NCI-H1436 (cell line): ENCODE measurements around the gene RIN3.
"Not testable (repeated sequence)": the region's sequence is repeated elsewhere in the genome, so short reads cannot be mapped to it uniquely, and the experiment has no call there.

Source experiments
- DNase-seq: peaks from one replicate; lab custom pipeline; 2025; lab: John Stamatoyannopoulos, UW

The RIN3 gene

DNA sequence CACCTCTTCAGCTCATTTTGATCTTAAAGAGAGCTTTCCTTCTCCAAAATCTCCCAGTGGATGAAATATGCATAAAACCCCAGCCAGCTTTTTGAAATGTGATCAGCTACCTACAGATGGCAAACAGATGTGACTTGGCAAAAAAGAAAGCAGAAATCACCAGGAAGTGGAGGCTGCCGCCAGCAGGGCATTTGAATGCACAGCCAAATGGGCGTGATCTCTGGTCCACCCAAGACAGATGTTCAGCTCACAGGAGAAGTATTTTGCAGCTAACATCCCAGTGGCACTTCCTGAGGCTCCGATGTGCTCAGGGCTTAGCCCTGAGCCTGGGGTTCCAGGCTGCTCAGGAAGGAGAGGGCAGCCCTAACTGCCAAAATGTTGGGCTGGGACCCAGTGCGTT is 156.6 kb downstream of the RIN3 start:
- no peak for DNase-seq

DNA sequence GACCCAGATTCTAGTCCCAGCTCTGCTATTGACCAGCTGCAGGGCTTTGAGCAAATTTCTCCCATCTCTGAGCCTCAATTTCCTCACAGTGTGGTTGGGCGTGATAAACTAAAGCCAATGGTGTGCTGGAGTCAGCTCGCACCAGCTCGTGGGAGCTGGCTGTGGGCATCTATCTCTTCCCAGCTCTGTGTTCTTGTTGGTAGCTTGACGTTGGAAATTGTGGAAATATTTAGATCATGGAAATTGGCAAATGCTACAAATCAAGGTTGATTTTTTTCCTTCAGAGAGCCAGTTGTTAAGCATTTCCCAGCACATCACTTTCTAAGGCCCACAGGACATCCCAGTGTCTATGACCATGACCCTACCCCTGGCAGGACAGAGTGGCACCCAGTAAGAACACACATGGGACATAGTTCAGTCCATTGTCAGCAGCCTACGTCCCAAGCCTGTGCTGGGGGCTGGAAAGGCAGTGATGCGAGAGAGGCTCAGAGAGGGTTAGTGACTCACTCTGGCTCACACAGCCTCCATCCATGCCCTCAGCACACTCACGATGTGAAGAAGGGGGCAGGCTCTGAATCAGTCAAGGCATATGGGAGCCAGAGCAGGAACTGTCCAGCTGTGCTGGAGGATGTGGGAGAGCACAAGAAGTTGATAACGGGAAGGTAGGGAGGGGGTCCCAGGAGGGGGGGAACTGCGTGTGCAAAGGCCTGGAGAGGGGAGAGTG is 157.2 kb downstream of the RIN3 start:
- no peak for DNase-seq

DNA sequence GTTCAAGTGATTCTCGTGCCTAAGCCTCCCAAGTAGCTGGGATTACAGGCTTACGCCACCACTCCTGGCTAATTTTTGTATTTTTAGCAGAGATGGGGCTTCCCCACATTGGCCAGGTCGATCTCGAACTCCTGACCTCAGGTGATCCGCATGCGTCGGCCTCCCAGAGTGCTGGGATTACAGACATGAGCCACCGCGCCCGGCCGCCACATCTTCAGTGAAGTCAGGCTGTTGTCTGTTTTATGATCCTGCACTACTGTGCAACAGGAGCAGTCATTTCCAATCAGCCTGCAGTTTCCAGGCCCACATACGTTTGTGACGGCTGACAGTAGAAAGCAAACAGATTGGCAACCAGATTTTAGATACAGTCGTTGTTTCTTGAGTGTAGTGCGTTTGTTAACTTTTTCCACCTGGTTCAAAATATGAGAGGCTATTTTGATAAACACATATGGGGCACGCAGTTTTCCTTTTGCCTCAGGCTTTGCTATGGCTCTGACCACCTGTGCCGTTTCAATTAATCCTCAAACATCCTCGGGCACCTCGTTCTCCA is 160.1 kb downstream of the RIN3 start:
- no peak for DNase-seq

DNA sequence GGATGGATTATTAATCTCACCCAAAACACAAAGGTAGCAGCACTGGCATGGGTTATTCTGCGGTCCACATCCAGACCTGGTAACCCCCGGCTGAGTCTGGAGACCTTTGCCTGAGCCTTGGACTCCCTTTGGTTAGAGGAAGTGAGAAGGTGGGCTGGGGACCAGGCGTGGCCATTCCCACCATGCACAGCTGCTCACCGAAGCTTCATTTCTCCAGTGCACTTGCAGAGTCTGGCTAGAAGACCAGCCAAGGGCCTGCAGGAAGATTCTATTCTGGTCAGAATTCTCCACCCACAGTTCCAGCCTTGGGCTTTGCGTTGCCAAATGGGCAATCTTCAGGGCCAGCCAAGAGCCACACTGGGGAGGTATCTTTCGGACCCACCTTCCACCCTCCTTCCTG is 161.8 kb downstream of the RIN3 start:
- no peak for DNase-seq

DNA sequence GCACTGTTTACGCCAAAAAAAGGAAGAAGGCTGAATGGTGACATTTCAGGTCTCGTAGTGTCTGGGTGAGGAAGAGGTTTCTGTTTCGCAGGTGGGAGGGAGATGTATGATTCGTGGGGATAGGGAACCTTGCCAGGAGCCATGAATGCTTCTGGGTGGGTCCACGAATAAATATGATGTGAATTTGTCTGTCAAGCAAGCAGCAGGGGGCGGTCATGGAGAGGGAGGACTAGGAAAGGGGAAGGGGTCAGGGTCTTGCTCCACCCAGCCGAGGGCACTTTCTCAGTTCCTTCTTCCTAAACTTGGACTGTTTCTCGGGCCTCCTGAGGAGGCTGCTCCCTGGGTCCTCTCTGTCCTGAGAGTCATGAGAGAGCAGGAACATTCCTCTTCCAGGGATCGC is 162.4 kb downstream of the RIN3 start:
- DNase-seq = no peak

DNA sequence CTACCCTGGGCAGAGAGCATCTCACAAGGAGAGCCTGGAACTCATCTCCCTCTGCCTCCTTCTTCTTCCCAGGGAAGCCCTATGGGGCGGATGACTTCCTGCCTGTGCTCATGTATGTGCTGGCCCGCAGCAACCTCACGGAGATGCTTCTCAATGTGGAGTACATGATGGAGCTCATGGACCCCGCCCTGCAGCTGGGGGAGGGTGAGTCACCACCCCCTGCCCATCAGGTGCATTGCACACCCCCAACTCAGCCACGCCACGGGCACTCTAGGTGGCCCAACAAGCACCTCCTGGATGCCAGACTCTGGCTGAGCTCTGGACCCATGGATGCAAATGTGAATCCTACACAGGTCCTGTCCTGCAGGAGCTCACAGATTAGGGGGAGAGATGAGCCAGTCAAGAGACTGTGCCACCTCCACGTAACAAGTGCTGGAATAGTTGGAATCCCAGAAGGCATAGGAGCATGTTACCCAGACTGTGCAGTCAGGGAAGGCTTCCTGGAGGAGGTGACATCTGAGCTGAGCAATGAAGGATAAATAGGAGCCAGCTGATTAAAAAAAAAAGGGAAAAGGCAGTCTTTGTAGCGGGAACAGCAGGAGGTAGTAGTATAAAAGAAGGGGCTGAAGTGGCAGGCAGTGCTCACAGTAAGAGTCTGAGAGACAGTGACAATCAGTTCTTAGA is 163.0 kb downstream of the RIN3 start:
- no peak for DNase-seq

DNA sequence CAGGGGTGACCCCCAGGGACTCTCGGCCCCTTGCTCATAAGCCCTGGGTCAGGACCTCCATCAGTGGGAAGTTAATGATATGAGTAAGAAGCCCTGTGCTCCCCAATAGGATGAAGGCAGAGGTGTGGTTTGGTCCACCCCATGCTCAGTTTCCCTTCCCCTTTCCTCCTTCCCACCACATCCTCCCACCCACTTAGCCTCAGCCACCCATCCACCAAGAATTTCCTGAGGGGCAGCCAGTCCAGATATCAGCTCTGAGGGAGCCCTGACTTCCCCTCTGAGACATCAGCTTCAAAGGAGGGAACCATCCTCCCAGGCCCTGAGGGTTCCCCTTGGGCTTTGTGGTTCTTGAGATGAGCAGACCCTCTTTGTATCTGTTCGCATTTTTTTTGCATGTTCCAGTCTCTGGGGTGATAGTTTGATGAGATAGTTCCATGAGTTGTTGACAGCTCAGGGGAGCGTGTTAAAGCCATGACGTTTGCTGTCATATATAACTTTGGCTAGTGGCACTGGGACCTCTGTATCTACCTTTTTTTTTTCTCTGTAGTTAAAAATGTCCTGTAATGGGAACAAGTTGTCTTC is 163.6 kb downstream of the RIN3 start:
- no peak for DNase-seq

DNA sequence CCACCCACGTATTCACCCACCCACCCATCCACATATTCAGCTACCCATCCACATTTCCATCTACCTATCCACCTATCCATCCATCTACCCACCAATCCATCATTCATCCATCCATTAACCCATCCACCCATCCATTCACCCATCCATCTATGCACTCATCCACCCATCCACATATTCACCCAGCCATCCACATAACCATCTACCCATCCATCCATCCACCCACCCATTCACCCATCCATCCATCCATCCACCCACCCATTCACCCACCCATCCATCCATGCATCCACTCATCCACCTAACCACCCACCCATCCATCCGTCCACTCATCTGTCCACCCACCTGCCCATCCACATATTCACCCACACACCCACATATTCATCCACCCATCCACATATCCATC is 164.4 kb downstream of the RIN3 start:
- DNase-seq = no peak

DNA sequence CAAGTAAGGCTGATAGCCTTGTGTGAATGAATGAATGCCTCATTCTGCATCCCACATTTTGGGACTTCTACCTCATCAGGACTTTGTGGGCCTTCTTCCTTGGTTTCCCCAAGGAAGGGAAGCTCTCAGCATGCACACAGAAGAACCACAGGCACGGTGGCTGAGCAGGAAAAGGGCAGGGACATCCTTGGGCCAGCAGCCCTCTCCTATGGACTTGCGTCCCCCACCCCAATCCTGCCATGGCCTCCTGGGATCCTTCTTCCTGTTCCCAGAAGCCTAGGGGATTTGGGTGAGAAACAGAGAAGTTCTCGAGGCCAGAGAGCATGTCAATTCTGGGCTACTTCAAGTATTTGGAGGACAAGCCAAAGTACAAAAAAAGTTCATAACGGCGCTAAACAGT is 165.2 kb downstream of the RIN3 start:
- no peak for DNase-seq

DNA sequence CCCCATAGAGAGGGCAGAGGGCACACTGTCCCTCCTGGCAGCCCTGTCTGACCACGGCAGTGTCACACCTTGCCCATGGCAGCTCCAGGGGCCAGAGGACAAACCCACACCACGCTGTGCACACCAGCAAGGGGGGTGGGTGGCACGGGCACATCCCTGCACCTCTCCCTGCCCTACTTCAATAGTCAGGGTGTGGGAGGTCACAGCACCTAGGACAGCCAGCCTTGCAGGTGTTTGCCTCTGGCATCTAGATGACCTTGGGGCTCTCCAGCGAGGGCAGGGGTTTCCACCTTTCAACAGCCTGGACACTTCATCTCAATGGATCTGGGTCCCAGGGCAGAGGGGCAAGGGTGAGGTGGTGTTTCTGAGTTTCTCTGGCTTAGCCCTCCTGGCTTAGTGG is 165.7 kb downstream of the RIN3 start:
- no peak for DNase-seq

DNA sequence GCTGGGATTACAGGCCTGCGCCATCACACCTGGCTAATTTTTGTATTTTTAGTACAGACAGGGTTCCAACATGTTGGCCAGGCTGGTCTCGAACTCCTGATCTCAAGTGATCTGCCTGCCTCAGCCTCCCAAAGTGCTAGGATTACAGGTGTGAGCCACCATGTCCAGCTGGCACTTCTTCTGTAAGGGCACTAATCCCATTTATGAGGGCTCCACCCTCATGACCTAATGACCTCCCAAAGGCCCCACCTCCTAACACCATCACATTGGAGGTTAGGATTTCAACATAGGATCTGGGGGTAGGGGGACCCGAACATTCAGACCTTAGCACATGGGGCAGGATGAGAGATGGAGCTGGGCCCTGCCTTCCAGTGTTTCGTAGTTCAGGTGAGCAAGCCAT is 166.7 kb downstream of the RIN3 start:
- DNase-seq = not testable (repeated sequence)

DNA sequence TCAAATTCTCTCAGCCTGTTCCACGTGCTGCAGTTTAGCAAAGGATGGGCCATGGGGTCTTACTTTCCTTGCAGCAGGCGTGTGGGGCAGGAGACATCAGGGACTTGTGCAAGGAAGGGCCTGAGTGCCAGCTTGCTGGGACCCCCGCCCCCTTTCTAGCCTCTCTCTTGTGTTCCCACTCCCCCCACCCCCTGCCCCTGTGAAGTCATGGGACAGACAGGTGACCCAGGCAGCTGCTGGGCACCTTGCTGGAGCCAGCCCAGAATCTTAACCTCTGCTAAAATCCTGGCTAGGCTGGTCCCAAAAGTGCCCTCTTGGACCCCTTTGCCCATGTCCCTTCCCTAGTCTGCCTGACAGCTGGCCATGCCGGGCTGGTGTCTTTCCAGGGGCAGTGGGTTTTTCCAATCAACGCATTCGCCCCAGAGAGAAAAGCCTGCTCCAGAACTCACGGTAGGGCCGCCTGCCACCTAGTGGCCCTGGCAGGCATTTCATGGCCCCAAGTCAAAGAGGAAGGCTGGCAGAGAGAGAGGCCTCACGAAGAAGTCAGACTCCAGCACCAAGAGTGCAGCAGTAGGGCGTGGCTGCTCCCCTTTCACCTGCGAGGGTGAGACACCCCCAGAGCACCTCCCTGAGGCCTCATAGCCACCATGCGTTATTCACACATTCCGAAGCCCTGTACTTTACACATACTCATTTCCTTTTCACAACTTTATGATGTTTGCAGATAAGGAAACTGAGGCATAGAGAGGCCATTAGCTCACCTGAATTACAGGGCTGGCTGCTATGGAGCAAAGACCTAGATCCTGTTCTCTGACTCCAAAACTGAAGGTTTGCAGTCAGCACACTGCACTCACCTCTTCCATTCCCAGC is 167.4 kb downstream of the RIN3 start:
- no peak for DNase-seq

DNA sequence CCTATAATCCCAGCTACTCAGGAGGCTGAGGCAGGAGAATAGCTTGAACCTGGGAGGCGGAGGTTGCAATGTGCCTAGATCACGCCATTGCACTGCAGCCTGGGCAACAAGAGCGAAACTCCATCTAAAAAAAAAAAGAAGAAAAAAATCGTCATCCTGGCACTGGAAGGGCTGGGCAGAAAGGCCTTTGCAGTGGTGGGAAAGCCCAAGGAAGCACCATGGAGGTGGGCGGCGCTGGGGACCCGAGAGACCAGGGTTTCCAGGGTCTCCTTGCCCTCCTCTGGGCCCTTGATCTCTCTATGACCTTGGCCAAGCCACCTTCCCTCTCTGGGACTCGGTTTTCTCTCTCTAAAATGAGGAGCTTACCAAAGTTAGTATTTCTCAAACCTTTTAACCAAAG is 169.5 kb downstream of the RIN3 start:
- DNase-seq = no peak

DNA sequence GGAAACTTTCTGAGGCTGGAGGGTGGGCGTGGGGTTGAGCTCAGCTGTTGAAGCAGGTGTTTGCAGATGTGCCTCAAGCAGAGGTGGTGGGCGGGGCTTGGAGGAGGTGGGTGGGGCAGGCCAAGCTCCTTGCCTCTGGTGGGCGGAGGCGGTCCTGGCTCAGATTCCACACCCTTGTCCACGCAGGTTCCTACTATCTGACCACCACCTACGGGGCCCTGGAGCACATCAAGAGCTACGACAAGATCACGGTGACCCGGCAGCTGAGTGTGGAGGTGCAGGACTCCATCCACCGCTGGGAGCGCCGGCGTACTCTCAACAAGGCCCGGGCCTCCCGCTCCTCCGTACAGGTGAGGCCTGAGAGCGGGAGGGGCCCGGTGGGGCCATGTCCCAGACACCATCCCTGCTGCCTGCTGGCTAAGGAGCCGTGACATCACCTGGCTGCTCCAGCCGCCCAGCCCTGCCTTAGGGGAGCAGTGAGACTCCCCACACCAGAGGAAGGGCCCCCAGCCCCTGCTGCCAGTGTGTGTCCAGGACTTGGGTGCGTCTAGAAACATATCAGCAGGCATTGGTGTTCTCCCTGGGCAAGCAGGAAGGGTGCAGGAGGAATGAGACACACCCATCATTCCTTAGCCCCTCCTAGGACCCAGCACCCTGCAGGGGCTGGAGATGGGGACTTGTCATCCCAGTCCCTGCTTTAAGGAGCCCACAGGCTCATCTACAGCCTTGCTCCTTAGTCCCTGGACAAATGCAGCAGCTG is 171.4 kb downstream of the RIN3 start:
- DNase-seq = no peak

DNA sequence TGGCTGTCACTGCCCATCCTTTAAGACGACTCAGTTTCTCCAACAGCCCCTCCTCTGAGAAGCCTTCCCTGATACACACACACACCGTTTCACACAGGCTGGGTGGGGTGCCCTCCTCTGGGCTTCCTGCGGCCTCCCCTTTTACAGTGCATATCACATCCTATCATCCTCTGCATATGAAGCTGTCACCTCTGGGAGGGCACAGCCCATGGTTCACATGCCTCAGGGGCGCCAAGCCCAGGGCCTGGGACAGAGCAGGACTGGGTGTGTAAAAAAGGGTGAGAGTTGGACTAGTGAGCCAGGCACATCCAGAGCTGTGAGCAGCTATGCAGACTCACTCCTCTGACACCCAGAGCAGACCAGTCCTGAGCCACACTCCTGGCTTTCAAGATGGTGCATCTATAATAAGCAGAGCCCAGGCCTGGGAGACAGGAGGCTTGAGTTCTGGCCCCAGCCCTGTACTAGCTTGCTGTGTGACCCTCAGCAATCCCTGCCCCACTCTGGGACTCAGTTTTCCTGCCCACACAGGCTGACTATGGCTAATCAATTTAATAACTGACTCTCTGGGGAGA is 172.3 kb downstream of the RIN3 start:
- no peak for DNase-seq

DNA sequence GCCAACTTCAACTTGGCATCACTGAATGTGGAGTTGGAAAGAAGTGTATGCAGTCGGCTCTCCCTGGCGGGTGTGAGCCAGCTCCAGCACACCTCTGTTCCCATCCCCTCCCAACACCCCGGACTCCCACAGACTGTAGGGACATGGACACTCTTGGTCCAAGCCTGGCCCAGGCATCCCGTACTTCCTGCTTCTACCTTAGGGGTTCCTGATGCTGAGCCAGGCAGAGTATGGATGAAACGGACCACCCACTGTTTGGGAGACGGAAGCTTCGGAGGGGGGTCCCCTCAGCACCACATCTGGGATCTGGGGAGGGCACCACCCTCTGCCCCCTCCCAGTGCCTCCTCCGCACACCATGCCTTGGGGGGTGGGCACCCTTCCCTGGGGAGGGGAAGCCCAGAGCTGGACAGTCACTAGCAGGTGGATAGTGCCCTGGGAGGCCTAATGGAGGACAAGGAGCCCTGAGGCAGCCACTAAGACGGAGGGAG is 172.9 kb downstream of the RIN3 start:
- no peak for DNase-seq

DNA sequence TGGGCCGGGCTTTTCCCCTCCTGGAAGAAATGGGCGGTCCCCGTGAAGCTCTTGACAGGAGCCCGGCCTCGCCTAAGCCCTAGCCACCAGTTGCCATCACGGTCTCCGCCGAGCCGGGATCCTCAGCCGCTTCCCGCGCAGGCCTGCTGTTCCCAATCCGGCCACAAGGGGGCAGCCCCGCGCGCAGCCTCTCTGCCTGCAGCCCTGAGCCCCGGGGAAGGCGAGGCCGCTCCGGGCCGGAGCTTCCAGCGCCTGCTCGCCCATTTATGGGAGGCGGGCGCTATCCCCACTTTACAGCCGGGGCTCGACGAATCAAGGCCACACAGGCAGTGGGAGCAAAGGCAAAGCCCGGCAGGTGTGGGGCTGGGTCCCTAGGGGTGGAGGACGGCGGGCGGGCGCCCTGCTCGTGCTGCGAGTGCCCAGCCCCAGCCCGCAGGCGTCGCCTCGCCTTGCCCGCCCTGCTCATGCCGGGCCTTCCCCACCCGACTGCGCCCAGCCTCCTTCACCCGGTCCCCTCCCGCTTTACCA is 173.4 kb downstream of the RIN3 start:
- DNase-seq = peak; percentile 72

DNA sequence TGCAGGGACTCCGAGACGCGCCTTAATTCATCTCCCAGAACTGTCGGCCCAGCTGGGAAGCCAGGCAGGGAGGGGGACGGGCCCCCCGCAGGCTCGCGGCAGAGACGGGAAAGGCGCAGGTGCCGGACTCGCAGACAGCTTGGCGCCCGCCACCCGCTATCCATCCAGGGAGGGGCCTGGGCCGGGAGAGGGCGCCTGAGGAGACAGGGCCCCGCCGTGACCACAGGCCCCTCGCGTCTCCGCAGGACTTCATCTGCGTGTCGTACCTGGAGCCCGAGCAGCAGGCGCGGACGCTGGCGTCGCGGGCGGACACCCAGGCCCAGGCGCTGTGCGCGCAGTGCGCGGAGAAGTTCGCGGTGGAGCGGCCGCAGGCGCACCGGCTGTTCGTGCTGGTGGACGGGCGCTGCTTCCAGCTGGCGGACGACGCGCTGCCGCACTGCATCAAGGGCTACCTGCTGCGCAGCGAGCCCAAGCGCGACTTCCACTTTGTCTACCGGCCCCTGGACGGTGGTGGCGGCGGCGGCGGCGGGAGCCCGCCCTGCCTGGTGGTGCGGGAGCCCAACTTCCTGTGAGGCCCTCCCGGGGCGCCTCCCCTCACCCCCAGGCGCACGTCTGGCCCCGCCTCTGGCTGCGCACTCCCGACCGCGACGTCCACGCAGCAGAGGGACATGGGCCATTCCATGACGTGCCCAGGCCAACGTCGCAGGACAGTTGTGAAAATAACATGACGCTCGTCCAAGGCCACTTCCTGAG is 174.3 kb downstream of the RIN3 start:
- DNase-seq = peak; percentile 38

DNA sequence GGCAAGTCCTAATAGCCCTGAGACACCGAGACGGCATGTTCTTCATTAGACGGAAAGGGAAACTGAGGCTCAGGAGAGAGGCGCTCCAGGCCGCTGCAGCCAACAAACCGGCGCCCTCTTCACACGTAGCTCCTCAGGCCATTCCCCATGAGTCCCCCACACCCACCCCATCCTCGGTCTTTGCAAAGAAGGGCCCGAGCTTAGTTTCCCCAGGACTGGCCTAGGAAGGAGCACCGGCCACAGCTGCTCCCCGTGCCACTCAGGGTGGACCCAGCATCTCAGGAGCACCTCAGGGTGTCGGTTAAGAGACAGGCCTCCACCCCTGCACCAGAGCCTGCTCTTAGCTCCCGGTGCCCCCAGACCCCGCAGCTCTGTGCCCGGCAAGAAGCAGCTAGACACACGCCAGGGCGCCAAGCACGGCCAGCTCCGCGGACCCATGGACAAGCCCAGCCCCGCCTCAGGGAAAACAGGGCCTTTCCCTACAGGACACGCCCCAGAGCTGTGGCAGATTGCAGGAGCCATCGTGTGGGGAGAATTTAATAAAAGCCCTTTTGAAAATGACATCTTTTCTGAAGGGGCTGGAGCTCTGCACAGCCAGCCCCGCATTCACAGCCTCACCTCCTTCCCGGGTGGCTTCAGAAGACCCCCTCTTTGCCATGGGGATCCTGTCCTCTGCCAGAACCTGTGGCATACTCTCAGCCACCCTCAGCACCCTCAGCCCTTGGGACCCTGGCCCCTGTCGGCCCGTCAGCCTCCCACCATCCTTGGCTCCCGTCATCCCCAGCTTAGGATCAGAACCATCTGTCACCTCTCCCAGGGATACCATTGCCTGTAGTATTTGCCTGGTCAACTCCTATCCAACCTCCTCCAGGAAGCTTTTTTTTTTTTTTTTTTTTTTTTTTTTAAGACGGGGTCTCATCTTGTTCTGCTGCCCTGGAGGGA is 175.1 kb downstream of the RIN3 start:
- DNase-seq = no peak
